ENCODE data around the gene NFIA.
"Not testable (repeated sequence)": the region's sequence is repeated elsewhere in the genome, so short reads cannot be mapped to it uniquely, and the experiment has no call there.

The NFIA gene

GRCh38 chr1:61061601-61062000 lies 20.8 kb upstream of the NFIA start:
- DNase-seq = not testable (repeated sequence)

DNA sequence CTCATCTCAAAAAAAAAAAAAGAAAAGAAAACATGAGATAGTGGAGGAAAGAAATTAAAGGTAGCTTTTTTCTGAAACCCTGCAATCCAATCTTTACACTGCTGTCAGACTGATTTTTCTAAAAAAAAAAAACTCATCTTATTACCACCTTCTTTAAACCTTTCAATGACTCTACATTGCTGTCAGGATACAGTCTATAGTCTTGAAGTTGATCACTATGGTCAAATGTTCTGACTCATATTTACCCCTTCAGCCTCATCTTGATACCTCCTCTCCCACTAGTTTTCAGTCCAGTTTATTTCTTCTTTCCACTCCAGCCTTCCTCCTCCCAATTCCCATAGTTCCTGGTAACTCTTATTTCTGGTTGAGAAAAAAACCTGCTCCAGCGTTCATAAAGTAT lies 17.7 kb upstream of the NFIA start:
- no peak for DNase-seq

GRCh38 chr1:61067446-61068019 lies 14.8 kb upstream of the NFIA start:
- no peak for DNase-seq

DNA sequence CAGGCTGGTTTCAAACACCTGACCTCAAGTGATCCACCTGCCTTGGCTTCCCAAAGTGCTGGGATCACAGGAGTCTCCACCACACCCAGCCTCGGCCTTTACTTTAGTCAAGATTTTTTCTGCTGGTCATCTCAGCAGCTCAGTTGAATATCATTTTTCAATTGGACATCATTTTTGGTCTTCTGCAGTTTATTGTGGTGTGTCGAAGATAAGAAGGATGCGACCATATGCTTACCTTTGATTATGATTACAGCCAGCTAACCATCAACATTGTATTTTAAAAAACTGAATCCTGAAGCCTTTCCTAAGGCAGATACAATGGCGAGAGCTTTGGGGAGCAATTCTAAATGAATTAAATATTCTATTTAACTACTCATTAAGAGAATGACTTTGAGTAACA lies 12.3 kb upstream of the NFIA start:
- no peak for DNase-seq

- no peak for DNase-seq
These were observed 10.9 kb upstream of the NFIA start for GRCh38 chr1:61071205-61072130.

GRCh38 chr1:61073871-61074270 lies 8.5 kb upstream of the NFIA start:
- no peak for DNase-seq

DNA sequence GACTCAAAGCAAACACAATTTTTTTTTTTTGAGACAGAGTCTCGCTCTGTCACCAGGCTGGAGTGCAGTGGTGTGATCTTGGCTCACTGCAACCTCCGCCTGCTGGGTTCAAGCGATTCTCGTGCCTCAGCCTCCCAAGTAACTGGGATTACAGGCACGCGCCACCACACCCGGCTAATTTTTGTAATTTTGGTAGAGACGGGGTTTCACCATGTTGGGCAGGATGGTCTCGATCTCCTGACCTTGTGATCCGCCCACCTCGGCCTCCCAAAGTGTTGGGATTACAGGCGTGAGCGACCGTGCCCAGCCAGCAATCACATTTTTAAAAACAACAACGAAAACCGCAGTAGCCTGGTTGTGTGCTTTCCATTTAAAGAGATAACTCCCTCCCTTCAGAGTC lies 6.5 kb upstream of the NFIA start:
- DNase-seq = not testable (repeated sequence)

GRCh38 chr1:61076728-61077675 lies 5.4 kb upstream of the NFIA start:
- peak; percentile 52 to 56 for DNase-seq

GRCh38 chr1:61077676-61078541 lies 4.5 kb upstream of the NFIA start:
- DNase-seq = peak; percentile 76 to 85

DNA sequence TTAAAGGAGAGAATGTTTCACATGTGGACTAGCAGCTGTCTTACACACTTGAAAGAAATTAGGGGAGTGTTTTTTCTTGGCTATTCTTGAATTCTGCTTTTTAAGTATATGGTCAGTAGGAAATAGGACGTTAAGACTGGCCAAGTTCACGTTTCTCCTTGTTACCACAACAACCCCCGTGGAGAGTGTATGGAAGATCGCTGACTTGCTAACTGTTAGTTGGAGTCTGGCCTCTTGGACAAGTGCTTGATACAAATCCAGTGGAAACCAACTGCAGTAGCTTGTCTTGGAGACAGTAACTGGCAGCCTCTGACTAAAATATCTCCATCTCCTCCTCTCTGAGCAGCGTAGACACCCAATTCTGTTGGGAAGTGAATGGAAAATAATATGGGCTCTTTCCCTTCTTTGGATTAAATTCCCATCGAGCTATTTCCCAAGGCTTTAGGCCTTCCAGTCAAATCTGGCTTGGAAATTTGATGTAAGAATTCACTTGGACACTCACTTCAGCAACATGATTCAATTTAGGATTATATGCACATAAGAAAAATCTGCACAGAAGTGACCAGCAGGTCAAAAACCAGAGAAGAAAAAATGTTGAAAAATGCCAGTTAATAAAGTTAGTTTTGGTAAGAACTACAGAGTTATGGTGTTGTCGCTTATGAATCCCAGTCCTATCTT lies 3.6 kb upstream of the NFIA start:
- DNase-seq = no peak

- no peak for DNase-seq
These were observed 3.0 kb upstream of the NFIA start for GRCh38 chr1:61079296-61079897.

DNA sequence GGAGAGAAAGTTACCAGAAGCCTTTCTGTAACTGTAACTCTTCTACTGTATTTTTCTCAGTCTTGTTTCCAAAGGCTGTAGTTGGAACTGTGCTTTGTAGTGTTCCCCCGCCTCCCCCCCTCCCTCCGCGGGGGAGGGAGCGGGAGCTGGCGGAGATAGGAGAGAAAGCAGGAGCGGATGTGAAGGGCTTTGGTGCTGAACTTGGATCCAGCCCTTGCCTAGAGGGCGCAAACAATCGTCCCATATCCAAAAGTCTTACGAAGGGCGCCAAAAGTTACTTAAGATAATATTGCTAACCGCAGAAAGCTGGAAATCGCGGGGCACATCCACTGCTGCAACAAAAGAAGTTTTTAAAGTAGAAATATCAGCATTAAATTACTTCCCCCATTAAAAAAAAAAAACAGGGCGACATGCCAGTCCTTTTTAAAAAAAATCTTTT lies 2.4 kb upstream of the NFIA start:
- no peak for DNase-seq

DNA sequence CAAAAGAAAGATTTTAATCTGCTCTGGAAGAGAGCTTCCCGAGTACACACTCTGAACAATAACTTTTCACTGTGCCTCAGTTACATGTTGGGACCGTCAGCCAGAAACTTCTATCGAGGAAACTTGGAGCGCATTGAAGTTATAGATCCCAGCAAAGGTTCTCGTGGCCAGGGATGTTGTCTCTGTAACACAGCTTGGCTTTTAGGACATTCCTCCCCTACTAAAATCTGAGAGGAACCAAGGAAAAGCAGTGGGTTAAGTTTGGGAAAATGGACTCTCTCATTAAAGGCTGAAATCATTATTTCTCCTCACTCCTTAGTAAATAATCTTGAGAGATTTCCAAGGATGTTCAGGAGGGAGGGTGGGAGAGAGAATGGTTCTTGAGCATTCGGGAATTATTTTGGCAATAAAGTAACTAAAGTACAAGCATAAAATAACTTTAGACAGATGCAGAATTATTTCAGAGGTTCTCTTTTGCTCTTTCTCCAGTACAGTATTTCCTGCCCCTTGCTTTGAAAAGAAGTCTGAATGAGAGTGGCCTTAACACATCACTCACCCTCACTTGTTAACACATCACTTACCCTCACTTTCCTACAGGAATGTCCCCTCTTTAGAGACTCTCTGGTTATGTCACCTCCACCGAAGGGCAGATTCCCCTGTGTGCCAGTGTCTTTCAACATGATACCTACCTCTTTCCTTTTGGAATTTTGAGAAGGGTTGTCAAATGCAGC lies 1.8 kb upstream of the NFIA start:
- no peak for DNase-seq

DNA sequence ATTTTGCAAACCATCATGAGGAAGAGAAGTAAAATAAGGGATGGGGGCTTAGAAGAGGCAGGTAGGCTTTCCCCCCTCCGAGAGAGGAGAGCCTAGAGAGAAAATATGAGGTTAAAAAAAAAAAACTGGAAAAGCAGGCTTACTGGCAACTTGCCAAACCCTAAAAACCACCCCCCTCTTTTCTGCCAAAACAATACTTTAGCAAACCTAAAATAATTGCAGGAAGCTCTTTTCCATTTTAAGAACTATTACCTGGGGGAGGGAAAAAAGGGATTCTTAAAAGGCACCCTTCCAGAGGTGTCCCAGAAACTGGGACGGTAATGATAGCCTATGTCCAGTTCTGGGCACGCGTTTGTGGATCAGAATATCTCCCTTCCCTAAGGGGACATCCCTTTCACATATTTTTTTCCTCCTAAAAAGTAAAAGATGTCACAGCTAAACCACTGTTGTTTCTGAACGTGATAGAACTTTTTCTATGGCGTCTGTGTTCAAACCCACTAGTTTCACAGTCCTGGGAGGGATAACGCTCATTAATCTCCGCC lies 1.1 kb upstream of the NFIA start:
- DNase-seq = no peak

DNA sequence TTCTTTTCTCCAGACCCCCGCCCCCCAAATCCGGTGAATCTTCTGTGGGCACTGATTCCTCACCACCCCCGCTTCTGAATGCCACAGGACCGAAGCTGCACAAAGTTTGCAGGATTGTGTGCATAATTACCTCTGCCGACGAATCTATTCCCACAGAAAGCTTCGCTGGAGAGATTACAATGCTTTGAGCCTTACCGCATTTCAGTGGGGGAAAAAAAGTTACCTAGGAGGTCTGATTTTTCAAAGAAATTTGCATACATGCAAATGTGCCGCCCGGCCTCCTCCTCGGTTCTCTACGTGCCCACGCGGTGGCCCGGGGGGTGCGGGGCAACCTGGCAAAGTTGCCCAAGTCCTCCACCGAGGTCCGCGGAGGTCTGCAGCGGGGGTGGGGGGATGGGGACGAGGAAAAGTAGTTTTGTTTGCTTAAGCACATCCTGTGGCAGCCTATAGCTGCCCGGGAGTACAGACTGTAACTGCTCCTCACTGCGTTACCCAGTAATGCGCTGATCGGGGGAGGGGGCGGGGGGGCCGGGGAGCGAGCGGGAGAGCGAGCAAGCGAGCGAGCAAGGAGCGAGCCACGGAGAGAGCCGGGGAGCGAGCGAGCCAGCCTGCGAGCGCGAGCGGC lies 563 bp upstream of the NFIA start:
- peak; percentile 34 to 53 for DNase-seq

DNA sequence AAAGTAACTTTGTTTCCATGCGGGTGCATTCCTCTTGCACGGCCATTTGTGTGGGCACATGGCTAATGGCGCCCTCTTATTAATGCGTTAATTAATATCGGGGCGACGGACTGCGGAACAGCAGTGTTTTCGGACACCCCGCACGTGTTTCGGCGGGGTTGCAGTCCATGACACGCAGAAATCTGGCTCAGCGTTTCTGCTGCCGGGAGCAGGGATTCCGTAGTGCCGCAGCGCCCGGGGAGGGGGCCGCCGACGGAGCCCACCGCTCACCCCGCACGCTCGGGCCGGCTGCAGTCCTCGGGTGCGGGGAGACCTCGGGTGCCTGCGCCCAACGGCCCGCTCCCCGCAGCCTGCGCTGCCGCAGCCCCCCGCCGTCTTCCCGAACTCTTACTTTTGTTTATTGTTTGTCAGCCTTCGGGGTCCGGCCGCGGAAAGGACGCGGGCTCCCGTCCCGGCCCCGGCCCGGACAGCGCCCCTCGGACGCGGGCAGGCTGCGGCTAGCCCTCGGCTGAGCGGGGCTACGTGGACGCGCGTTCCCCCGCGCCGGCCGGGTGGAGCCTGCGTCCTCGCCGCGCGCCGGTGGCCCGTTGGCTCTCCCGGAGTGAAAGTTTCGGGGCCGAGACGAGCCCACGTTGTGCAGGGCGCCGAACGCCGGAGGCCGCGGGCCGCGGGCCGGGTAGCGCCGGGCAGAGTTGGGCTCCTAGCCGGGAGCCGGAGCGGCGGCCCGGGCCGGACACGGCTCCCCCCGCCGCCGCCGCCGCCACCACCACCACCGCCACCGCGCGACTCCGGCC lies 849 bp downstream of the NFIA start:
- DNase-seq = no peak

DNA sequence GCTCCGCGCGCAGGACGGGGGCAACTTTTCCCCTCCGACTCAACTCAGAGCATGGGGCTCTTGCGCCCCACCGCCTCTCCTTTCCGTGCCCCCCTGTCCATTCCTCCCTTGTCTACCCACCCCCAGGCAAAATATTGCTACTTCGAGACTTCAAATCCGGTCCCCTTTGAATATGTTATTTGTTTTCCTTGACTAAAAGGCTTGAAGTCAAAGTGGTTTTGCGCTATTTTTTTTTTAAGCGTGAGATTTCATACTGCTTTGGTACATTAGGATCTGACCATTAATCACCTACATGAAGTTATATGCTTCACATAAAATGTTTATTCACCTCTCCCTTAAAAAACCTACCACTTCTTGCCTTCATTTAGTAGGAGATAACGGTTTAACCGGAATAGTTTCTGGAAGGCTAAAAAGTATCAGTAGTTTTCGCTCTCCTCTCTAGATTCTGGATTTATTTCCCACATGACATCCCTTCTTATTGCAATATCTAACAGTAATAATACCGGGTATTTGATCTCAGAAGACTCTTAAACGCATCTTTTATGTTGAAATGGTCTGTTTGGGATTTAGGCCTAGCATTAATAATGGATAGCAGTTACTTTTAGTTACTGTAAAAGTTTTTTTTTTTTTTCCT lies 1.6 kb downstream of the NFIA start:
- no peak for DNase-seq

DNA sequence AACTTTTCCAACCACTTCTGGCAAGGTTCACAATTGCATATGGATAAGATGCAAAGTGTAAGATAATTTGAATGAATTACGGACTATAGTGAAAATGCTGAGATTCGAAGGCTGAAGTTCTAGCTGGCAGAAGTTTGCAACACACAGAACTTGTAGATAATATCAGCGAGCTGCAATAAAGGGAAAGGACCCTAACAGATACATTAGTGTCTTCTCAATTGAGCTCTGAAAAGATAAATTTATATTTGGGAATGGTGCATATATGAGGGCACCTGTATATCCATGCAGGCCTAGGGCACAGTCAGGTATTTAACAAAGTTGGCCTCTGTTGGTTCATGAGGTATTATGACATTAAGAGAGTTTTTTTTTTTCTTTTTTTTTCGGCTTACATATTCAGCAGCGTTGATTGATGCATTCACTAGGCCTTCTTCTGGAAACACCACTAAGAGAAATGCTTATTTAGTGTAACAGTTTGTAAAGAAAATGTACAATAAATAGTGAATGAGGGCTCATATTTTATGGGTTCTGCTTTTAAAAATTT lies 2.2 kb downstream of the NFIA start:
- DNase-seq = no peak

All from stimulated activated CD4-positive, alpha-beta T cell treated with anti-CD3 and anti-CD28 coated beads, Interleukin-2, amount 100 ng/mL, for 48 hours (primary cell).